Skeletal muscle cell (primary cell): ENCODE data around the gene HSPA4.

Experiments
- DNase-seq: peaks from one replicate; pipeline ENCODE4 v3.0.0-alpha.2; 2010; ENCODE audit warnings: low read depth
- H3K4me3 ChIP-seq: 2 replicates; pipeline ENCODE4 v1.5.1; 2011; ENCODE audit warnings: low read depth, mild to moderate bottlenecking, control low read depth, low read length, moderate library complexity

The HSPA4 gene

GRCh38 chr5:133048993-133049725, 2.7 kb upstream of the HSPA4 start:
- no peak for DNase-seq
- H3K4me3 ChIP-seq: no peak overlapping the region

DNA sequence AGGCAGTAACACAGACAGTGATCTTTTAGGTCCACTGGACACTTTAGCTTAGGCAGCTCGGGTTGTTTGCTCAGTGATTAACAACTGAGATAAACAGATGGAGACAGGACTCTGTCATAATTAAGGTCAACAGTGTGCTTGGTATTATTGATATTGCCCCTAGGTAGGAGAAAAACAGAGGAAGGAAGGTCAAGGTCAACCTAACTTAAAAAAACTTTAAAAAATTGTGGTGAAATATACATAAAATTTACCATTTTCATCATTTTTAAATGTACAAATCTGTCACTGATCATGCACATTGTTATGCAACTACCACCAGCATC, 2.1 kb upstream of the HSPA4 start:
- no peak overlapping the region for H3K4me3 ChIP-seq
- no peak for DNase-seq

DNA sequence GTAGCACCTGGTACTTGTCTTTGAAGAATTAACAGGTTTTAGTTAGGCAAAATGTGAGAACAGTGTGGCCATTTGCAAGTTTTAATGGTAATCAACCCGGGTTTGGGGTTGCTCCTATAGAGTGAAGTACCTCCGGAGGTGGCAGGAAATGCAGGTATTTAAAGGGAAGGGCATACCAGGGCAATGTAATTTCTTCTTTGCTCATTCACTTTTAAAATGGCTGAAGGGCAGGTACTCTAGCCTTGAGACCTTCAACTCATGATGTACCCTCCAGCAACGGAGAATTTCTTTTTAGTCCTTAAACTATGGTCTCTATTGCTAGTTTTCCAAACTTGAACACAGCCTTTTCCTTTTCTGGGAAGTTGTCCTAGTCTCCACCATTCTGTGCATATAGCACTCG, 1.3 kb upstream of the HSPA4 start:
- H3K4me3 ChIP-seq: peak overlapping the region; percentile 97
- DNase-seq: no peak

DNA sequence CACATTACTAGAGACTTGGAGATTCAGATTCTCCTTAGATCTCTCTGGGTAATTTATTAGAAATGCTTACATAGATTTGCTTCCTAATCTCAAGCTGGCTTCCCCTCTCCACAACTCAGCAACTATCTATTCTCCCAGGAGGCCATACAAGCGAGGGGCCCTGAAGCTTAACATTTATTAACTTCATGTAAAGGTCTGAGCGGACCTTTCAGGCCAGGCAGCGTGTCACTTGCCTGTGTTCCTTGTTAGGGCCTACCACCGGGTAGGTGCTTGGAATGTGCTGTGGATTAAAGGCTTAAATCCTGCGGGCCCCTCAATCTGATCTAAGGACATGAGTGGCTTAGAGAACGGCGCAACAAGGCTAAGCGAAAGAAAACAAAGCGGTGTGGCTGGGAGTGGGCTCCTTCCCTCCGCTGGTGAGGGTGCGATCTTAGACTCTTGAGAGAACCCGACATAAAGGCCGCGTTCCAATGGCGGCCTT, 712 bp upstream of the HSPA4 start:
- peak overlapping the region; percentile 97 for H3K4me3 ChIP-seq

DNA sequence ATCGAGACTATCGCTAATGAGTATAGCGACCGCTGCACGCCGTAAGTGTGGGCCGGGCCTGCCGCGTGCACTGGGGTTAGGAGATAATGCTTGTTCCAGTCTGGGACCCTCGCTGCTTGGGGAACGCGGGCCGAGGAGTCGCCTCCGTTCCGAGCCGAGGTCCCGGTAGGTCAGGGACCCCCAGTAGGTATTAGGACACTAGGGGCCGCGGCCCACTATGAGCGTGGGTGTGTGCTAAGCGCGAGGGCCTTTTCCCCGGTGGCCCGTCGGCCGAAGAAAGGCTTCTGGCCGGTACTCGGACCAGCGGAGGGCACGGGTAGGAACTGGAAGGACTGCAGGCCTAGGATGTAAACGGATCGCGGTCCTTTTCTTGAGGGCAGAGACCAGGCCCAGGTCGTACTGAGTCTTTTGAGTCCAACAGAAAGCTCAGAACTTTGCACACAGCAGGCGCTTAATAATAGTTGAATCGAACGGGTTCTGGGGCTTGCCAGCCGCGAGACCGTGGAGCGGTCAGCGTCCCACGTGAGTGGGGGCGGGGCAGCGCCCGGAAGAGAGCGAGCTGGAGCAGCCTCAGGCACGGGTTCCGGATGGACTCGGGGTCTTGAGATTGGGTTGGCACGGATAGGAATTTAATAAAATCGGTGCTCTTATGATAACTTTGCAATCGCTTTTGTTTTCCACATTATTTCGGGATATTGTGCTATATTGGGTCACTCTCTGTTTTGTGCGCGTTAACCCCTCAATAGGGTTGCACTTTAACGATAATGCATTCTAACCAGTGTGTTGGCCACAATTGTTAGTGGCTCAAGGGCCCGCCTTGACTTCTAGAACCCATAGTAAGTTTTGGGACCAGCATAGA, 733 bp downstream of the HSPA4 start:
- peak overlapping the region; percentile 97 for H3K4me3 ChIP-seq
- DNase-seq: no peak

More for the DNA sequence above, 712 bp upstream of the HSPA4 start:
- no peak for DNase-seq

GRCh38 chr5:133053448-133053847, 1.6 kb downstream of the HSPA4 start:
- peak overlapping the region; percentile 97 for H3K4me3 ChIP-seq

DNA sequence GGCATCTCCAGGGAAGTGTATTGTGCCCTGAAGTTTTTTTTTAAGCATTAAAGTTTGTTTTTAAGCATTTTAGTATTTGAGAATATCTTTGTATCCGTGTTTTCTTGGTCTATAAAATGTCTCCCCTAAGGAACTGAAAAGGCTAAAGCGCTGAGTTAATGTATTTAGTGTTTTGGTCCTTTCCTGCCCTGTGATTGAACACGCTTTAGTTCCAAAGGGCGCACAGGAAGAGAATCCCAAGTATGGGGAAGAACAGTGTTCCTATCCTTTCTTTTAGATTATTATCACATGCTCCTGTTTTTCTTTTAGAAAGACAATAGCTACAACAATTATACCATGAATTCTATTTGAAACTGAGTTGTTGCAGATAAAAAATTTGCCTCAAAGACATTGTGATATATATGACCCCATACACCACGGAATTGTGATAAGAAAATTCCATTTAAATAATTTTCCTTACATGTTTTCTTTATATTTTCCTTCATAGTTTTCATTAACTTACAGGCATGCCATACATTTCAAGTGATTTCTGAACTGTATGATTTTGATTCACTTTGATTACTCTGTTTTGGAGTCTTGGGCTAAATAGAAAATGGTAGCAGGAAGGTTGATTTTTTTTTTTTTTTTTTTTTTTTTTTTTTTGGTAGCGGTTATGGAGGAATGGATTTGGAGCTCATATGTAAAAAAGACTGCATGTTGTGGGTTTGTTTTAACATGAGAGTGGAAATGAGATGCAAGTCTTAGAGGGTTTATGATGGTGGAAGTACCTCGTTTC, 3.1 kb downstream of the HSPA4 start:
- no peak for DNase-seq
- H3K4me3 ChIP-seq: no peak overlapping the region

More at GRCh38 chr5:133053448-133053847, 1.6 kb downstream of the HSPA4 start:
- no peak for DNase-seq

- DNase-seq: no peak
- no peak overlapping the region for H3K4me3 ChIP-seq
These were observed 5.1 kb downstream of the HSPA4 start for GRCh38 chr5:133056891-133057290.

DNA sequence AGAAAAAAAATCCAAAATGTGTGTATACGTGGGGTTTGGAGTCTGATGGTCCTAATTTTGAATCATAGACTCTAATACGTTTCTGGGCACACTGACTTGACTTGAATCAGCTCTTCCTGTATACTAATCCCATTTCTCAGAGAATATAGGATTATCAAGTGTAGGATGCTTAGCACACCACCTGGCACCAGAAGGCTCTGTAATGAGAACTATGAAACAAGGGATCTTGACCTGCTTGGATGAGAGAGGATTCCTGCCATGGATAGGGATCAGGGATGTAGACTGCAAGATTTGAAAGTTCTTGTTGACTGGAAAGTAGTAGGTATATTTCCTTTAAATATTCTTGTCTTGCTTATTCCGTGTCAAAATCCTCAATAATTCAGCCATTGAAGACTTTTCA, 7.8 kb downstream of the HSPA4 start:
- no peak for DNase-seq
- H3K4me3 ChIP-seq: no peak overlapping the region

GRCh38 chr5:133062276-133062675, 10.5 kb downstream of the HSPA4 start:
- H3K4me3 ChIP-seq: no peak overlapping the region
- DNase-seq: no peak

DNA sequence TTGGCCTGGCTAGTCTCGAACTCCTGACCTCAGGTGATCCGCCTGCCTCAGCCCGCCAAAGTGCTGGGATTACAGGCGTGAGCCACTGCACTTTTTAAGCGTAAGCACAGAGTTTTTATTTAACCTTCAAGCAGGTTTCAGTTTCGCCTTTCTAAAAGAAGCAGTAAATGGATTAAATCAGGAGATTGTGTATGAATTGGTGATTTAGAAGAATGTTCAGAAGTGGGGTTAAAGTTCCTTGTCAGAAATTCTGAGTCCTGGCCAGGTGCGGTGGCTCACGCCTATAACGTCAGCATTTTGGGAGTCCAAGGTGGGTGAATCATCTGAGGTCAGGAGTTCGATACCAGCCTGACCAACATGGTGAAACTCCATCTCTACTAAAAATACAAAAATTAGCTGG, 12.2 kb downstream of the HSPA4 start:
- no peak for DNase-seq
- no peak overlapping the region for H3K4me3 ChIP-seq

DNA sequence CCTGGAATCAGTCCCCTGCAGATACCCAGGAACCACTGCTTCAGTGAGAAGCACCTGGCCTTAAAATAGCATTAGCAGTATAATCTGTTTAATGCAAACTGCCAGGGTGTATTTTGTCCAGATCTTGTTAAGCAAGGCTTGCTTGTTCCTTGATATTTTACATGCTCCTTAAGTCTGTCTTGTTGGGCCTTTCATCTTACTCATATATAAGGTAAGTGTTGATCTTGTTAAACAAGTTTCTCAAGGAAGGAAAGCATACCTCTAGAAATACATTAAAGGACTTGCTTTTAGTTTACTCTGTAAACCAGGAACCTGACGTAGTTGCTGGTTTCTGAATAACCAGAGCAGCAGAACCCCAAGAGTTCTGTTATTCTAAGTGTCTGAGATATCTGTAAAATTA, 13.7 kb downstream of the HSPA4 start:
- no peak overlapping the region for H3K4me3 ChIP-seq
- no peak for DNase-seq

DNA sequence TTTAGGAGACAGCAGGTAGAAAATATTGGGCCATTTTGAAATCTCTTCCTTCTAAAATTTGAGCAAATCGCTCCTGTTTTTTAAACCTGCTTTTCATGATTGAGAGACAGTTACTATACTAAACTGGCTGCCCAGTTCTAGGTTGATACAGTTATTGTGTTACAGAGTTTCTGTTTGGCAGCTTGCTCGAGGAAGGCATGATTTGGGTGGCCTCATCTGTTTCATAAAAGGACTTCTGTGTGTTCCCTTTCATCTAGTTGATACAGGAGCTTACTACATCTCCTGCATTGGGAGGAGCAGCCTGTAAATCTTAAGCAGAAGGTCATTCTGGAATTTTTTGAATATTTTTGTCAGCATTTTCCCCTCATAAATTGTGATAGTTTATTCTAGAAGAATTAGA, 14.2 kb downstream of the HSPA4 start:
- DNase-seq: no peak
- no peak overlapping the region for H3K4me3 ChIP-seq

DNA sequence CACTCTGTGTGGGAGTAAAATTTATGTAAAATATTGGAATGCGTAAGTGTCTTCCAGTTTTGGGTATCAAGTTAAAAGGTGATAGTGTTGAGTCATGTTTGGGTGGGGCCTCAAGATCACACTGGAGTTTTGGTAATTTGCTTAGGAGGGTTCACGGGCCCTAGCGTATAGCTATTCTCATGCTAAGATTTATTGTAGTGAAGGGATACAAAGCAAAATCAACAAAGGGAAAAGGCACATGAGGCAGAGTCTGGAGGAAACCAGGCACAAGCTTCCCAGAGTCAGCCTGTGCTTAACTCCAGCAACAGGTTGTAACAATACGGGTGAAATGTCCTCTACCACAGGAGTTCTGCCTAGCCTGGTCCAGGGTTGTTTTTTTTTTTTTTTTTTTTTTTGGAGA, 20.2 kb downstream of the HSPA4 start:
- H3K4me3 ChIP-seq: no peak overlapping the region
- no peak for DNase-seq

DNA sequence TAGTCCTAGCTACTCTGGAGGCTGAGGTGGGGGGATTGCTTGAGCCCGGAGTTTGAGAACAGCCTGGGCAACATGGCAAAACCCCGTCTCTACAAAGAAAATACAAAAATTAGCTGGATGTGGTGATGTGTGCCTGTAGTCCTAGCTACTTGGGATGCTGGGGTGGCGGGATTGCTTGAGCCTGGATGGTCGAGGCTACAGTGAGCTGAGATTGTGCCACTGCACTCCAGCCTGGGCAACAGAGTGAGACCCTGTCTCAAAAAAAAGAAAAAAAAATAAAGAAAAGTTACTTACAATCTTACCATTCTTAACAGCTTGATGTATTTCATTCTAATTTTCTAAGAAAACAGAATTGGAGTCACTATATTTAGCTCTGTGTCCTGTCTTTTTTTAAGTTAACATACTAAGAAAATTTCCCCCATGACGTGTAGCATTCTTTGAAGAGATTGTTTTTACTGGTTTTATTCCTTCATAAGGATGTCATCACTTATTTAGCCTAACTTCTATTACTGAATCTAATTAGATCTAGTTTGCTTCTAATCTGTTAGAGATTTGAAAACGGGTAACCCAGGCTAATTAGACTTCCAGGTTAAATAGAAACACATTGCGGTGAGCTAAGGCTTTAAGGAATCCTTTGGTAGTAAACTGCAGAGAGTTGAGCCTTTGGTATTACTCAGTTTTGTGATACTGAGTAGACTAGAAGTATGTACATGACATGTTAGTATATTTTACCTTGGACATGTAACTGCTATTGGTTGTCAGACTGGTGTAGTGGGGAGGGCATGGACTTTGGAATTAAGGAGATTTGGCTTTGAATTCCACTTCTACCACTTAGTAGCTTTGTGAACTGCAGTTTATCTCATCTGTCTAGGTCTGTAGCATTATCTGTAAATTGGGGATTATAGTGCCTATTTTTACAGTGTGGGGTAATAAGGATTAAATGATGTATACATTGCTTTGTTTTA, 24.0 kb downstream of the HSPA4 start:
- no peak overlapping the region for H3K4me3 ChIP-seq
- DNase-seq: no peak

GRCh38 chr5:133079048-133079447, 27.2 kb downstream of the HSPA4 start:
- no peak overlapping the region for H3K4me3 ChIP-seq
- no peak for DNase-seq

DNA sequence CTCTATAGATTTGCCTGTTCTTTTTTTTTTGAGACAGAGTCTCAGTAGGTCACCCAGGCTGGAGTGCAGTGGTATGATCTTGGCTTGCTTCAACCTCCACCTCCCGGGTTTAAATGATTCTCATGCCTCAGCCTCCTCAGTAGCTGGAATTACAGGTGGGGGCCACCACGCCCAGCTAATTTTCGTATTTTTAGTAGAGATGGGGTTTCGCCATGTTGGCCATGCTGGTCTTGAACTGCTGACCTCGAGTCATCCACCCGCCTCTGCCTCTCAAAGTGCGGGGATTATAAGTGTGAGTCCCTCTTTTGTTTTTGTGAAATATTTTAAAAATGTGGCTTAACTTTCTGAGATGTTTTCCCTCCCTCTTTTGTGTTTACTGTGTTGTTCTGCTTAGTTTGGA, 29.2 kb downstream of the HSPA4 start:
- DNase-seq: no peak
- H3K4me3 ChIP-seq: no peak overlapping the region

DNA sequence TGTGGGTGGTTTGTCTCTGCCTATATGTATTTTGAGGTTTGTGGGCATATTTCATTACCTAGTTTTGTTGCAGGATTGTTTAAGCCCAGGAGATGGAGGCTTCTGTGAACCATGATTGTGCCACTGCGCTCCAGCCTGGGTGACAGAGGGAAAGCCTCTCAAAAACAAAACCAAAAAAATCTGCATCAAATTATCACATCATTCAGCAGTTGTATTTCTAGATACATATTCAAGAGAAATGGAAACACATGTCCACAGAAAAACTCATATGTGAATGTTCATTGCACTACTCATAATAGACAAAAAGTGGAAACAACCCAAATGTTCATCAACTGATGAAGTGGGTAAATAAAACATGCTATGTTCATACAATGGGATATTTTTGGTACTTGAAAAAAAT, 29.9 kb downstream of the HSPA4 start:
- DNase-seq: no peak
- no peak overlapping the region for H3K4me3 ChIP-seq

GRCh38 chr5:133082128-133082527, 30.3 kb downstream of the HSPA4 start:
- H3K4me3 ChIP-seq: no peak overlapping the region
- no peak for DNase-seq
